DOHH2 (cell line): ENCODE results near the gene SLC52A3.

Experiments
- H3F3A ChIP-seq: fragments of 200-600 bp; sonication (generic), shearing (Covaris generic); 2 replicates; pipeline ENCODE4 v1.6.0; 2016; ENCODE audit warnings: antibody characterized with exemption, mild to moderate bottlenecking; ENCODE audit not compliant: control insufficient read depth, insufficient read depth
- H3K27ac ChIP-seq: fragments of 200-600 bp; sonication (generic); 2 replicates; pipeline ENCODE4 v1.5.1; 2014; ENCODE audit warnings: low read depth, mild to moderate bottlenecking, low read length, moderate library complexity
- H3K27me3 ChIP-seq: fragments of 200-600 bp; sonication (generic); 2 replicates; pipeline ENCODE4 v1.6.1; 2014; ENCODE audit warnings: mild to moderate bottlenecking, low read length, mixed read lengths; ENCODE audit not compliant: control insufficient read depth
- H3K36me3 ChIP-seq: fragments of 200-600 bp; sonication (generic); 2 replicates; pipeline ENCODE4 v1.6.1; 2014; ENCODE audit warnings: mild to moderate bottlenecking, low read length, moderate library complexity, mixed read lengths; ENCODE audit not compliant: control insufficient read depth
- H3K4me1 ChIP-seq: fragments of 200-600 bp; sonication (generic); 2 replicates; pipeline ENCODE4 v1.6.1; 2014; ENCODE audit warnings: mild to moderate bottlenecking, low read length, mixed read lengths; ENCODE audit not compliant: control insufficient read depth
- H3K4me2 ChIP-seq: fragments of 200-600 bp; sonication (generic); 2 replicates; pipeline ENCODE4 v1.6.0; 2014; ENCODE audit warnings: mild to moderate bottlenecking, low read length, moderate library complexity
- H3K4me3 ChIP-seq: fragments of 200-600 bp; sonication (generic); 2 replicates; pipeline ENCODE4 v1.5.1; 2014; ENCODE audit warnings: mild to moderate bottlenecking, low read length, mixed read lengths
- H3K79me2 ChIP-seq: fragments of 200-600 bp; sonication (generic); 2 replicates; pipeline ENCODE4 v1.6.1; 2014; ENCODE audit warnings: mild to moderate bottlenecking, low read length, mixed read lengths; ENCODE audit not compliant: control insufficient read depth
- H3K9me2 ChIP-seq: fragments of 200-600 bp; sonication (generic); replicated peaks from 2 replicates; pipeline ENCODE4 v1.6.1; 2014; ENCODE audit warnings: mild to moderate bottlenecking, low read length, mixed read lengths; ENCODE audit not compliant: control insufficient read depth
- H3K9me3 ChIP-seq: fragments of 200-600 bp; sonication (generic); 2 replicates; pipeline ENCODE4 v1.6.1; 2014; ENCODE audit warnings: antibody characterized with exemption, low read length, mixed read lengths; ENCODE audit not compliant: control insufficient read depth, insufficient read depth
- H4K20me1 ChIP-seq: fragments of 200-600 bp; sonication (generic); 2 replicates; pipeline ENCODE4 v1.6.0; 2014; ENCODE audit warnings: low read depth, mild to moderate bottlenecking, antibody characterized with exemption, low read length, moderate library complexity; ENCODE audit not compliant: control insufficient read depth, insufficient read depth
- EZH2phosphoT487 ChIP-seq: fragments of 200-600 bp; sonication (generic); IDR thresholded peaks from 2 replicates; pipeline ENCODE4 v1.6.1; 2017; ENCODE audit warnings: borderline replicate concordance, mild to moderate bottlenecking, antibody characterized with exemption, low read length, moderate library complexity, mixed read lengths
- TF ChIP-seq, protein P1 (sequence below): fragments of 200-600 bp; sonication (generic); IDR thresholded peaks from one replicate; pipeline ENCODE4 v1.5.1; 2014; ENCODE audit warnings: antibody characterized with exemption, mild to moderate bottlenecking, low read depth, low read length; ENCODE audit not compliant: poor library complexity, severe bottlenecking

The SLC52A3 gene

DNA sequence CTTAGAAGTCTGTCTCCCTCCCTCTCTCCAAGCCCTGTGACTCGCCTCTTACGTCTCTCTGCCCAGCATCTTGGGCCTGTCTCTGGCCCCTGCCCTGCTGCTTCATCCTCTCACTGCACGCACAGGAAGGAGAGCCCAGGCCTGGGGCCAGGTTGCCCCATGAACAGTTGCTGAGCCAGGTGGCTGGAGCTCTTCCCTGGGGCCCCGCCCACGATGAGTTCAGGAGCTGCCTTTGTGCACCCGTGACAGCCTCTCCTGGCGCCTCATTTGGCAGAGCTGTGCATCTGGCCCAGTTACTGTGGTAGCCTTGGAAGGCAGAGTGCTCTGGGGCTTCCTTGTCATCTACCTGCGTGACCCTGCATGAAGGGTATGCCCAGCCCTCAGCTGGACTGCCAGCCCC, 44.5 kb downstream of the SLC52A3 start:
- no peaks in the 10 kb centered on the region for H3K79me2 ChIP-seq

DNA sequence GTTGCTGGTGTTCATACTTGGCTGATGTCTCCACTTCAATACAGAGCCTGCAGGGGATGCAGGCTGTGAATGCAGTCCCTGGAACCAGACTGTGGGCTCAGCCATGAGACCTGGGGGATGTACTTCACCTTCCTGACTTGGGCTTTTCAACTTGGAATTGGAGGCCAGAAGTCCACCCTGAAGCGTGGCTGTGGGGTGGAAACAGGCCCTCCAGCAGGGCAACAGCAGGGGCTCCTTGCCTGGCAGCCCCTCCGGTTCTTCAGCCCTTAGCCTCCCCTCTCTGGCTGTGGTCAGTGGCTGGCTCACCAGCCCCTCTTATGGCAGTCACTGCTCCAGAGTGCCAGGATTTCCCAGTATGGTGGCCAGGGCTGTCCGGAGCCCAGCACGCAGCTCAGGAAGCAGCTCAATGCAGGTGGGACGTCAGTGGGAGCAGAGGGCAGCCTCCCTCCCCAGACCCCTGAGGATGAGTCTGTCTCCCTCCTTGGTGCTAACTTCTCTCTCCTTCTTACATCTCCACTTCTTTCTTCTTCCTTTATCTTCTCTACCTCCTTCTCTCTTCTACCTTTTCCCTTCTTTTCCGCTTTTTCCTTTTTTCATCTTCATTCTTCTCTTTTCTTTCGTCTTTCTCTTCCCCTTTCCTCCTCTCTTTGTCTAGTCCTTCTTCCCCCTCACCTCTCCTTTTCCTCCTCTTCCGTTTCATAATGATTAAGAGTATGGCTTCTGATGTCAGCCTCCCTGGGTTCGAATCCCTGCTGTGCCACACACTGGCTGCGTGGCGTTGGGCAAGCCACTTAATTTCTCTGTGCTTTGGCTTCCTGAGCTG, 45.3 kb downstream of the SLC52A3 start:
- no peaks in the 10 kb centered on the region for H3K9me2 ChIP-seq
- H3K27me3 ChIP-seq: peaks cover 2% of the 10 kb centered on the region
- H3K9me3 ChIP-seq: no peaks in the 10 kb centered on the region
- TF ChIP-seq, protein P1, sequence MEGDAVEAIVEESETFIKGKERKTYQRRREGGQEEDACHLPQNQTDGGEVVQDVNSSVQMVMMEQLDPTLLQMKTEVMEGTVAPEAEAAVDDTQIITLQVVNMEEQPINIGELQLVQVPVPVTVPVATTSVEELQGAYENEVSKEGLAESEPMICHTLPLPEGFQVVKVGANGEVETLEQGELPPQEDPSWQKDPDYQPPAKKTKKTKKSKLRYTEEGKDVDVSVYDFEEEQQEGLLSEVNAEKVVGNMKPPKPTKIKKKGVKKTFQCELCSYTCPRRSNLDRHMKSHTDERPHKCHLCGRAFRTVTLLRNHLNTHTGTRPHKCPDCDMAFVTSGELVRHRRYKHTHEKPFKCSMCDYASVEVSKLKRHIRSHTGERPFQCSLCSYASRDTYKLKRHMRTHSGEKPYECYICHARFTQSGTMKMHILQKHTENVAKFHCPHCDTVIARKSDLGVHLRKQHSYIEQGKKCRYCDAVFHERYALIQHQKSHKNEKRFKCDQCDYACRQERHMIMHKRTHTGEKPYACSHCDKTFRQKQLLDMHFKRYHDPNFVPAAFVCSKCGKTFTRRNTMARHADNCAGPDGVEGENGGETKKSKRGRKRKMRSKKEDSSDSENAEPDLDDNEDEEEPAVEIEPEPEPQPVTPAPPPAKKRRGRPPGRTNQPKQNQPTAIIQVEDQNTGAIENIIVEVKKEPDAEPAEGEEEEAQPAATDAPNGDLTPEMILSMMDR: no peak
- TF ChIP-seq EZH2phosphoT487: no peak
- H3K36me3 ChIP-seq: no peaks in the 10 kb centered on the region
- no peaks in the 10 kb centered on the region for H3K79me2 ChIP-seq
- no peaks in the 10 kb centered on the region for H3K4me1 ChIP-seq
- H3K4me2 ChIP-seq: no peak overlapping the region
- H3K27ac ChIP-seq: no peak overlapping the region
- no peak overlapping the region for H3K4me3 ChIP-seq
- H4K20me1 ChIP-seq: no peaks in the 10 kb centered on the region
- H3F3A ChIP-seq: no peaks in the 10 kb centered on the region

More for the DNA sequence above, 44.5 kb downstream of the SLC52A3 start:
- no peaks in the 10 kb centered on the region for H3K4me1 ChIP-seq
- H3K27me3 ChIP-seq: peaks cover 5% of the 10 kb centered on the region
- H3K9me3 ChIP-seq: no peaks in the 10 kb centered on the region
- no peak for TF ChIP-seq EZH2phosphoT487
- TF ChIP-seq, protein P1: no peak
- H3F3A ChIP-seq: no peaks in the 10 kb centered on the region
- H3K4me3 ChIP-seq: no peak overlapping the region
- no peaks in the 10 kb centered on the region for H3K36me3 ChIP-seq
- H4K20me1 ChIP-seq: no peaks in the 10 kb centered on the region
- no peak overlapping the region for H3K4me2 ChIP-seq
- no peaks in the 10 kb centered on the region for H3K9me2 ChIP-seq
- H3K27ac ChIP-seq: no peak overlapping the region

DNA sequence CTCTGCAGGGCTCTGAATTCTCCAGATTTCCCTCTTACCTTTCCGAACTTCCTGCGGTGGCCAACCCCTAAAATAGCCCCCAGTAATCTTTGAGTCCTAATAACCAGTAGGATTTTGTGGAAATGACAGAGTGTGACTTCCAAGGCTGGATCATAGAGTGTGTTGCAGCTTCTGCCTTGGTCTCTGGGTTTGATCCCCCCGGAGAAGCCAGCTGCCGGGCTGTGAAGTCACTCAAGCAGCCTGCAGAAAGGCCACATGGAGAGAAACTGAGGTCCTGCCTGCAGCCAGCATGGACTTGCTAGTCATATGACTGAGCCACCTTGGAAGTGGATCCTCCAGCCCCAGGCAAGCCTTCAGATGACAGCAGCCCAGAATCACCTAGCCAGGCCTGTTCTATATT, 46.4 kb downstream of the SLC52A3 start:
- no peaks in the 10 kb centered on the region for H3K4me1 ChIP-seq
- no peaks in the 10 kb centered on the region for H3K36me3 ChIP-seq
- no peaks in the 10 kb centered on the region for H3K9me3 ChIP-seq
- no peak overlapping the region for H3K27ac ChIP-seq
- H3K4me3 ChIP-seq: no peak overlapping the region
- no peaks in the 10 kb centered on the region for H3K79me2 ChIP-seq
- H3K4me2 ChIP-seq: no peak overlapping the region
- H4K20me1 ChIP-seq: no peaks in the 10 kb centered on the region
- no peaks in the 10 kb centered on the region for H3F3A ChIP-seq
- no peak for TF ChIP-seq EZH2phosphoT487
- TF ChIP-seq, protein P1: no peak
- no peaks in the 10 kb centered on the region for H3K9me2 ChIP-seq
- H3K27me3 ChIP-seq: peaks cover 2% of the 10 kb centered on the region; the same call in 1 of the 2 replicates
